ENCODE measurements around the gene TIA1. TPM values are rescaled to one million over a fixed set of nuclear protein-coding genes. Genes with fewer than 3 reads are reported as not detected.

The TIA1 gene
- polyA plus RNA-seq, 1 donor from 2014 or later: 1,297 TPM

DNA sequence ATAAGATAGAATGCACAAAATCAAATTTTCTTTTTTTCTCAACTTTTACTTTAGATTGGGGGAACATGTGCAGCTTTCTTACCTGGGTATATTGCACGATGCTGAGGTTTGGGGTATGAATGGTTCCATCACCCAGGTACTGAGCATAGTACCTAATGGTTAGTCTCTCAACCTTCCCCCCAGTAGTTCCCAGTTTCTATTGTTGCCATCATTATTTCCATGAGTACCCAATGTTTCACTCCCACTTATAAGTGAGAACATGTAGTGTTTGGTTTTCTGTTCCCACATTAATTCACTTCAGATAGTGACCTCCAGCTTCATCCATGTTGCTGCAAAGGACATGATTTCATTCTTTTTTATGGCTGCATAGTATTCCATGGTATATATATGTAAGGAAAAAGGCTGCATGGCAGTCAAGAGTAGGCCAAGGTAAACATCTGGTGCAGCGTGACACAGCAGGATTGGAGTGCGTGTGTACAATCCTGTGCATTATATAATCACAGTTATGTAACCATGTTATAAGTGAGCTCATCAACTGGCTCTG, 47.1 kb downstream of the TIA1 start:
- Histone ChIP-seq H3K4me2 (ENCODE audit: low read length) (no peak overlapping the region), H3K9me2 (ENCODE audit: insufficient read depth, low read length) (no peaks in the 10 kb centered on the region), H3K9ac (ENCODE audit: low read length) (no peak overlapping the region)

DNA sequence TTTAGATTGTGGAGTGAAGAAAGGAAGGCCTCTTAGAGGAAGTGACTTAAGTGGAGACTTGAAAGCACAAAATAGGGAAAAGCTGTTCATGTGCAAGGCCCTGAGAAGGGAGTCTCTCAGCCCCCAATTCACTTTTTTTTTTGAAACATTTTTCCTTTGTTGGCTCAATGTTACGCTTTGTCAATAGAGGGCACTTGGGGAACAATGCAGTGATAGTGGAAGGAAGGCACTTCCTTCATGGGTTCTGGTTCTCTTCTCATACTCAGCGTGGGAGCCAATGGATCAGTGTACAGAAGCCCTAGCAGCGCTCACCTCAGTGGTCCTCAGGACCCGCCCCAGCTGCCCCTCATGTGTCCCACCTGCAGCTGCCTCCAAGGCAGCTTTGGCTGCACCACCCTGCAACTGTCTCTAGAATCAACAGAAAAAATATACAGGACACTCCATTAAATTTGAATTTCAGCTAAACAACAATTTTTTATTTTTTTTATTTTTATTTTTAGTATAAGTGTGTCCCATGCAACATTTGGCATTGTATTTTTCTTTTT, 49.0 kb downstream of the TIA1 start:
- Histone ChIP-seq H3K9ac (ENCODE audit: low read length) (no peak overlapping the region), H3K4me3 (ENCODE audit: low read length) (no peak overlapping the region), H2AFZ (ENCODE audit: low read depth, low read length) (no peak overlapping the region), H3K27ac (ENCODE audit: low read length) (no peak overlapping the region), H4K20me1 (ENCODE audit: insufficient read depth) (no peaks in the 10 kb centered on the region), H3K36me3 (ENCODE audit: insufficient read depth, low read length) (no peaks in the 10 kb centered on the region), H3K9me2 (ENCODE audit: insufficient read depth, low read length) (no peaks in the 10 kb centered on the region), H3K9me3 (ENCODE audit: low read length) (no peaks in the 10 kb centered on the region), H3K79me2 (replicated peaks; ENCODE audit: insufficient read depth, low read length) (no peaks in the 10 kb centered on the region), H3F3A (ENCODE audit: insufficient read depth, low read length, poor library complexity, severe bottlenecking) (no peaks in the 10 kb centered on the region), H3K4me2 (ENCODE audit: low read length) (no peak overlapping the region), H3K27me3 (ENCODE audit: insufficient read depth, low read depth, low read length) (no peaks in the 10 kb centered on the region)
- no peak for TF ChIP-seq RAD21 (conservative IDR thresholded peaks at IDR 0.05)
- TF ChIP-seq EP300 (conservative IDR thresholded peaks at IDR 0.05; ENCODE audit: poor library complexity, severe bottlenecking): no peak
- TF ChIP-seq, protein P1, sequence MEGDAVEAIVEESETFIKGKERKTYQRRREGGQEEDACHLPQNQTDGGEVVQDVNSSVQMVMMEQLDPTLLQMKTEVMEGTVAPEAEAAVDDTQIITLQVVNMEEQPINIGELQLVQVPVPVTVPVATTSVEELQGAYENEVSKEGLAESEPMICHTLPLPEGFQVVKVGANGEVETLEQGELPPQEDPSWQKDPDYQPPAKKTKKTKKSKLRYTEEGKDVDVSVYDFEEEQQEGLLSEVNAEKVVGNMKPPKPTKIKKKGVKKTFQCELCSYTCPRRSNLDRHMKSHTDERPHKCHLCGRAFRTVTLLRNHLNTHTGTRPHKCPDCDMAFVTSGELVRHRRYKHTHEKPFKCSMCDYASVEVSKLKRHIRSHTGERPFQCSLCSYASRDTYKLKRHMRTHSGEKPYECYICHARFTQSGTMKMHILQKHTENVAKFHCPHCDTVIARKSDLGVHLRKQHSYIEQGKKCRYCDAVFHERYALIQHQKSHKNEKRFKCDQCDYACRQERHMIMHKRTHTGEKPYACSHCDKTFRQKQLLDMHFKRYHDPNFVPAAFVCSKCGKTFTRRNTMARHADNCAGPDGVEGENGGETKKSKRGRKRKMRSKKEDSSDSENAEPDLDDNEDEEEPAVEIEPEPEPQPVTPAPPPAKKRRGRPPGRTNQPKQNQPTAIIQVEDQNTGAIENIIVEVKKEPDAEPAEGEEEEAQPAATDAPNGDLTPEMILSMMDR (IDR thresholded peaks at IDR 0.05; ENCODE audit: poor library complexity, severe bottlenecking): no peak
- no peak for TF ChIP-seq EZH2 (IDR thresholded peaks at IDR 0.05; ENCODE audit: borderline replicate concordance, insufficient read depth, low read length, poor library complexity, severe bottlenecking)
- no peak for TF ChIP-seq SMC3 (conservative IDR thresholded peaks at IDR 0.05; ENCODE audit: poor library complexity)
- TF ChIP-seq MXI1 (conservative IDR thresholded peaks at IDR 0.05; ENCODE audit: poor library complexity, severe bottlenecking): no peak
- TF ChIP-seq, protein P2, sequence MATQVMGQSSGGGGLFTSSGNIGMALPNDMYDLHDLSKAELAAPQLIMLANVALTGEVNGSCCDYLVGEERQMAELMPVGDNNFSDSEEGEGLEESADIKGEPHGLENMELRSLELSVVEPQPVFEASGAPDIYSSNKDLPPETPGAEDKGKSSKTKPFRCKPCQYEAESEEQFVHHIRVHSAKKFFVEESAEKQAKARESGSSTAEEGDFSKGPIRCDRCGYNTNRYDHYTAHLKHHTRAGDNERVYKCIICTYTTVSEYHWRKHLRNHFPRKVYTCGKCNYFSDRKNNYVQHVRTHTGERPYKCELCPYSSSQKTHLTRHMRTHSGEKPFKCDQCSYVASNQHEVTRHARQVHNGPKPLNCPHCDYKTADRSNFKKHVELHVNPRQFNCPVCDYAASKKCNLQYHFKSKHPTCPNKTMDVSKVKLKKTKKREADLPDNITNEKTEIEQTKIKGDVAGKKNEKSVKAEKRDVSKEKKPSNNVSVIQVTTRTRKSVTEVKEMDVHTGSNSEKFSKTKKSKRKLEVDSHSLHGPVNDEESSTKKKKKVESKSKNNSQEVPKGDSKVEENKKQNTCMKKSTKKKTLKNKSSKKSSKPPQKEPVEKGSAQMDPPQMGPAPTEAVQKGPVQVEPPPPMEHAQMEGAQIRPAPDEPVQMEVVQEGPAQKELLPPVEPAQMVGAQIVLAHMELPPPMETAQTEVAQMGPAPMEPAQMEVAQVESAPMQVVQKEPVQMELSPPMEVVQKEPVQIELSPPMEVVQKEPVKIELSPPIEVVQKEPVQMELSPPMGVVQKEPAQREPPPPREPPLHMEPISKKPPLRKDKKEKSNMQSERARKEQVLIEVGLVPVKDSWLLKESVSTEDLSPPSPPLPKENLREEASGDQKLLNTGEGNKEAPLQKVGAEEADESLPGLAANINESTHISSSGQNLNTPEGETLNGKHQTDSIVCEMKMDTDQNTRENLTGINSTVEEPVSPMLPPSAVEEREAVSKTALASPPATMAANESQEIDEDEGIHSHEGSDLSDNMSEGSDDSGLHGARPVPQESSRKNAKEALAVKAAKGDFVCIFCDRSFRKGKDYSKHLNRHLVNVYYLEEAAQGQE (IDR thresholded peaks at IDR 0.05; ENCODE audit: borderline replicate concordance): no peak
- TF ChIP-seq TAF1 (IDR thresholded peaks at IDR 0.05; ENCODE audit: low read depth): no peak
- no peak for TF ChIP-seq POLR2AphosphoS5 (IDR thresholded peaks at IDR 0.05)

More for the DNA sequence above, 47.1 kb downstream of the TIA1 start:
- Histone ChIP-seq H4K20me1 (ENCODE audit: insufficient read depth) (no peaks in the 10 kb centered on the region), H3K79me2 (replicated peaks; ENCODE audit: insufficient read depth, low read length) (no peaks in the 10 kb centered on the region), H3K36me3 (ENCODE audit: insufficient read depth, low read length) (no peaks in the 10 kb centered on the region), H3K27me3 (ENCODE audit: insufficient read depth, low read depth, low read length) (no peaks in the 10 kb centered on the region), H2AFZ (ENCODE audit: low read depth, low read length) (no peak overlapping the region), H3K27ac (ENCODE audit: low read length) (no peak overlapping the region), H3K4me3 (ENCODE audit: low read length) (no peak overlapping the region), H3K9me3 (ENCODE audit: low read length) (no peaks in the 10 kb centered on the region), H3F3A (ENCODE audit: insufficient read depth, low read length, poor library complexity, severe bottlenecking) (no peaks in the 10 kb centered on the region)
- TF ChIP-seq TAF1 (IDR thresholded peaks at IDR 0.05; ENCODE audit: low read depth) (no peak), SMC3 (conservative IDR thresholded peaks at IDR 0.05; ENCODE audit: poor library complexity) (no peak), POLR2AphosphoS5 (IDR thresholded peaks at IDR 0.05) (no peak), MXI1 (conservative IDR thresholded peaks at IDR 0.05; ENCODE audit: poor library complexity, severe bottlenecking) (no peak), EP300 (conservative IDR thresholded peaks at IDR 0.05; ENCODE audit: poor library complexity, severe bottlenecking) (no peak), RAD21 (conservative IDR thresholded peaks at IDR 0.05) (no peak), EZH2 (IDR thresholded peaks at IDR 0.05; ENCODE audit: borderline replicate concordance, insufficient read depth, low read length, poor library complexity, severe bottlenecking) (no peak)
- TF ChIP-seq, protein P1 (IDR thresholded peaks at IDR 0.05; ENCODE audit: poor library complexity, severe bottlenecking): no peak
- TF ChIP-seq, protein P2 (IDR thresholded peaks at IDR 0.05; ENCODE audit: borderline replicate concordance): no peak
